Subcutaneous preadipocyte (primary cell): ENCODE data around the gene VSTM1. TPM values are rescaled to one million over a fixed set of nuclear protein-coding genes. Genes with fewer than 3 reads are reported as not detected.

Source experiments
- small RNA-seq: library from RNA; depleted of rRNA; stranded (forward); fragments of <200 nt; gene quantifications from one replicate; pipeline ENCODE3, GENCODE V24; 2012
- total RNA-seq: library from RNA; depleted of rRNA; stranded (reverse); fragments of >200 nt; gene quantifications from 2 replicates; pipeline ENCODE4 v1.2.3, GENCODE V29; 2012

The VSTM1 gene
- not detected in 2 replicates for total RNA-seq

GRCh38 chr19:54063350-54064116 lies at the start of gene VSTM1:
Gene VSTM1, minus strand, starts transcription at chr19:54063897. Its CDS starts 120 bp downstream, at chr19:54063777.

GRCh38 chr19:54102421-54103169 lies 38.9 kb upstream of the VSTM1 start, which contains the start of gene NDUFA3:
Gene NDUFA3, plus strand, starts transcription at chr19:54102855. Its CDS starts 24 bp downstream, at chr19:54102879.

GRCh38 chr19:54100561-54100960 lies 36.9 kb upstream of the VSTM1 start, which contains the start of gene OSCAR:
Gene OSCAR, minus strand, starts transcription at chr19:54100803. Its CDS starts 11 bp downstream, at chr19:54100792.

GRCh38 chr19:54081032-54081431 lies 17.3 kb upstream of the VSTM1 start, which contains the start of gene TARM1:
Gene TARM1, minus strand, starts transcription at chr19:54081365. Its CDS starts 25 bp downstream, at chr19:54081340.

GRCh38 chr19:53991224-53992113 lies 72.2 kb downstream of the VSTM1 start, which contains the start of gene CACNG6:
Gene CACNG6, plus strand, starts transcription at chr19:53991637. Its CDS starts 1,241 bp downstream, at chr19:53992878.

Small RNA genes lying within 50 kb of the gene (small RNA-seq; reads per million reads assigned to genes)
- gene AC012314.20 = not detected

Other genes with a start within 250 kb of the VSTM1 start
- gene NLRP12, start 239.6 kb downstream of the VSTM1 start, total RNA-seq = not detected in 2 replicates
- gene MYADM, start 196.0 kb downstream of the VSTM1 start, total RNA-seq = 15.1 and 23.7 TPM in 2 replicates
- gene PRKCG, start 181.7 kb downstream of the VSTM1 start, total RNA-seq = not detected in 2 replicates
- 0.98 TPM in 1 of 2 replicates, not detected in the other for gene CACNG7, start 154.6 kb downstream of the VSTM1 start, total RNA-seq
- 0.20 TPM in 1 of 2 replicates, not detected in the other for gene CACNG8, start 101.0 kb downstream of the VSTM1 start, total RNA-seq
- gene CACNG6, start 72.3 kb downstream of the VSTM1 start, total RNA-seq = not detected in 2 replicates
- gene TARM1, start 17.5 kb upstream of the VSTM1 start, total RNA-seq = not detected in 2 replicates
- gene OSCAR, start 36.9 kb upstream of the VSTM1 start, total RNA-seq = under 0.01 and 0.20 TPM in 2 replicates
- 9.9 and 12.1 TPM in 2 replicates for gene NDUFA3, start 39.0 kb upstream of the VSTM1 start, total RNA-seq
- gene TFPT, start 51.8 kb upstream of the VSTM1 start, total RNA-seq = 8.4 and 10.3 TPM in 2 replicates
- 49.6 and 55.5 TPM in 2 replicates for gene PRPF31, start 51.9 kb upstream of the VSTM1 start, total RNA-seq
- gene CNOT3, start 73.9 kb upstream of the VSTM1 start, total RNA-seq = 7.3 and 9.2 TPM in 2 replicates
- 4.3 and 4.8 TPM in 2 replicates for gene LENG1, start 95.8 kb upstream of the VSTM1 start, total RNA-seq
- not detected in 2 replicates for gene TMC4, start 109.3 kb upstream of the VSTM1 start, total RNA-seq
- gene MBOAT7, start 125.7 kb upstream of the VSTM1 start, total RNA-seq = 30.9 and 32.0 TPM in 2 replicates
- gene TSEN34, start 127.4 kb upstream of the VSTM1 start, total RNA-seq = 60.8 and 64.7 TPM in 2 replicates
- gene RPS9, start 137.0 kb upstream of the VSTM1 start, total RNA-seq = 1,299 and 2,011 TPM in 2 replicates
- 0.20 TPM in 1 of 2 replicates, not detected in the other for gene LILRB3, start 159.1 kb upstream of the VSTM1 start, total RNA-seq
- gene LILRA6, start 178.9 kb upstream of the VSTM1 start, total RNA-seq = not detected in 2 replicates
- gene LILRB5, start 193.4 kb upstream of the VSTM1 start, total RNA-seq = not detected in 2 replicates
- gene LILRB2, start 217.2 kb upstream of the VSTM1 start, total RNA-seq = not detected in 2 replicates
- gene LILRA5, start 249.3 kb upstream of the VSTM1 start, total RNA-seq = not detected in 2 replicates